Small intestine (tissue), 16 donors: ENCODE measurements around the gene LIG4. TPM values are rescaled to one million over a fixed set of nuclear protein-coding genes. Genes with fewer than 3 reads are reported as not detected.
A peak's percentile ranks its signal among the peaks of the same experiment; 100 is the strongest.

Source experiments
- DNase-seq, 2 donors: peaks; one replicate each; pipeline versions ENCODE4 v3.0.0 to v3.0.0-alpha.2; 2013
- FAIRE-seq: peaks from 2 replicates; lab custom pipeline; 2012; peaks lifted over from hg19 to GRCh38; lab: Jason Lieb, UNC
- H3K27ac ChIP-seq, 3 donors: one replicate each; pipeline ENCODE4 v1.5.1; 2013; ENCODE audit warnings: low read length in 2 of 3, mild to moderate bottlenecking in 2 of 3, control low read depth in 1 of 3, inconsistent platforms in 1 of 3, low read depth in 1 of 3, moderate library complexity in 1 of 3
- H3K27me3 ChIP-seq, 3 donors: one replicate each; pipeline ENCODE4 v1.6.1; 2013; ENCODE audit warnings: low read length in 3 of 3, inconsistent platforms in 1 of 3; ENCODE audit not compliant: control insufficient read depth in 3 of 3, insufficient read depth in 3 of 3
- H3K36me3 ChIP-seq, 3 donors: one replicate each; pipeline ENCODE4 v1.6.1; 2013; ENCODE audit warnings: low read length in 3 of 3, inconsistent platforms in 1 of 3, low read depth in 1 of 3, mild to moderate bottlenecking in 1 of 3, moderate library complexity in 1 of 3; ENCODE audit not compliant: control insufficient read depth in 3 of 3, insufficient read depth in 2 of 3
- H3K4me1 ChIP-seq, 3 donors: one replicate each; pipeline ENCODE4 v1.6.1; 2013; ENCODE audit warnings: low read length in 2 of 3, inconsistent platforms in 1 of 3, low read depth in 1 of 3, mild to moderate bottlenecking in 1 of 3, moderate library complexity in 1 of 3; ENCODE audit not compliant: control insufficient read depth in 3 of 3, insufficient read depth in 2 of 3
- H3K4me3 ChIP-seq, 3 donors: one replicate each; pipeline ENCODE4 v1.5.1; 2013; ENCODE audit warnings: low read length in 3 of 3, control low read depth in 1 of 3, inconsistent platforms in 1 of 3, low read depth in 1 of 3, mild to moderate bottlenecking in 1 of 3, moderate library complexity in 1 of 3
- H3K9me3 ChIP-seq, 2 donors: one replicate each; pipeline ENCODE4 v1.6.1; 2013; ENCODE audit warnings: low read depth in 1 of 2, low read length in 1 of 2; ENCODE audit not compliant: control insufficient read depth in 2 of 2, insufficient read depth in 1 of 2
- WGBS, 3 donors: extraction: QIAGEN DNeasy Blood & Tissue Kit; methylation state at CpG; one replicate each; pipeline ENCODE4 v1.1.7; 2013; 5-methylcytosine and 5-hydroxymethylcytosine counted together
- long read RNA-seq, 10 donors: transcript quantifications; one replicate each; lab custom pipeline, GENCODE V29; 2026
- polyA plus RNA-seq, 4 donors: library from polyadenylated mRNA; stranded (reverse) in 3 of 4; unstranded in 1 of 4; fragments of 200-250 nt in 3 of 4; fragments of 120-200 nt in 1 of 4; gene quantifications; one replicate each; pipeline versions ENCODE4 v1.2.1 to v1.2.3, GENCODE V29; 2013
- donor health status: healthy with polysubstance abuse.
- donor health status: control.
- donor health status: control.
- donor health status: Bipolar disorder and iron deficiency.
- donor health status: healthy.

LIG4 gene
- 10 to 100 TPM in 2 of 4 donors, 1 to 10 TPM in 2; 4.3 to 12.5 (median 9.0) TPM for polyA plus RNA-seq
- long read RNA-seq, donor 1, result 0 reads
- long read RNA-seq, donor 2, partial matches to known transcripts, result 0 of 2 reads
- long read RNA-seq, donor 2, other reads (novel, unspliced or antisense), result 0 of 2 reads
- long read RNA-seq, donor 3, full-length matches to known transcripts, result 2 of 2 reads
- long read RNA-seq, donor 3, partial matches to known transcripts, result 0 of 2 reads
- long read RNA-seq, donor 3, other reads (novel, unspliced or antisense), result 0 of 2 reads
- long read RNA-seq, donor 4, result 0 reads
- long read RNA-seq, donor 5, result 0 reads
- long read RNA-seq, donor 6, full-length matches to known transcripts, result 4 of 4 reads
- long read RNA-seq, donor 6, partial matches to known transcripts, result 0 of 4 reads
- long read RNA-seq, donor 6, other reads (novel, unspliced or antisense), result 0 of 4 reads
- long read RNA-seq, donor 7, result 0 reads
- long read RNA-seq, donor 8, full-length matches to known transcripts, result 1 of 1 reads
- long read RNA-seq, donor 8, partial matches to known transcripts, result 0 of 1 reads
- long read RNA-seq, donor 8, other reads (novel, unspliced or antisense), result 0 of 1 reads
- long read RNA-seq, donor 9, full-length matches to known transcripts, result 2 of 2 reads
- long read RNA-seq, donor 9, partial matches to known transcripts, result 0 of 2 reads
- long read RNA-seq, donor 9, other reads (novel, unspliced or antisense), result 0 of 2 reads
- long read RNA-seq, donor 10, full-length matches to known transcripts, result 5 of 5 reads
- long read RNA-seq, donor 10, partial matches to known transcripts, result 0 of 5 reads
- long read RNA-seq, donor 10, other reads (novel, unspliced or antisense), result 0 of 5 reads

GRCh38 chr13:108215436-108215835, at the start of gene LIG4:
TSS of gene LIG4 (minus strand) at chr13:108215536. CDS start at chr13:108211268, 4,268 bp downstream.
- no peaks in the 10 kb centered on the region for H3K9me3 ChIP-seq
- FAIRE-seq (no peak), DNase-seq (peak; percentile 94 to 96)
- H3K36me3 ChIP-seq, result peaks cover 0 to 4% (median 3%) of the 10 kb centered on the region in 3 donors
- H3K27ac ChIP-seq, result peak within 1 kb of the TSS in 2 of 3 donors; percentile 57 to 78
- no peaks in the 10 kb centered on the region for H3K27me3 ChIP-seq
- peak within 1 kb of the TSS; percentile 44 to 69 (median 63) for H3K4me3 ChIP-seq
- H3K4me1 ChIP-seq, result peaks cover 4 to 12% (median 7%) of the 10 kb centered on the region in 3 donors
- WGBS, 3 donors, result 0% methylated on average over 21 to 26 of the region's 26 CpGs

- no peak for DNase-seq
- H3K27ac ChIP-seq, result no peak overlapping the region
- H3K36me3 ChIP-seq, result peaks cover 0 to 2% (median 0%) of the 10 kb centered on the region in 3 donors
- no peaks in the 10 kb centered on the region for H3K9me3 ChIP-seq
- no peak for FAIRE-seq
- whole genome bisulfite sequencing, 3 donors, result 92 to 93% (median 92%) methylated on average over 9 of the region's 9 CpGs
- no peaks in the 10 kb centered on the region for H3K4me1 ChIP-seq
- H3K4me3 ChIP-seq, result no peak overlapping the region
- H3K27me3 ChIP-seq, result no peaks in the 10 kb centered on the region
Observed at GRCh38 chr13:108263621-108264355, 48.5 kb upstream of the LIG4 start.

- H3K27me3 ChIP-seq, result no peaks in the 10 kb centered on the region
- H3K27ac ChIP-seq, result no peak overlapping the region
- FAIRE-seq (peak; percentile 36), DNase-seq (no peak)
- H3K4me1 ChIP-seq, result no peaks in the 10 kb centered on the region
- H3K36me3 ChIP-seq, result no peaks in the 10 kb centered on the region
- no peaks in the 10 kb centered on the region for H3K9me3 ChIP-seq
- WGBS, 3 donors, result 62 to 81% (median 75%) methylated on average over 2 of the region's 2 CpGs
- H3K4me3 ChIP-seq, result no peak overlapping the region
Observed at GRCh38 chr13:108257248-108257647, 41.9 kb upstream of the LIG4 start.

GRCh38 chr13:108249150-108249549, 33.8 kb upstream of the LIG4 start:
- H3K4me1 ChIP-seq, result no peaks in the 10 kb centered on the region
- no peaks in the 10 kb centered on the region for H3K27me3 ChIP-seq
- H3K9me3 ChIP-seq, result peaks cover 0 to 9% of the 10 kb centered on the region in 2 donors
- H3K4me3 ChIP-seq, result no peak overlapping the region
- H3K36me3 ChIP-seq, result no peaks in the 10 kb centered on the region
- no peak for FAIRE-seq
- DNase-seq, result no peak
- H3K27ac ChIP-seq, result no peak overlapping the region
- WGBS, 3 donors, result 69 to 73% (median 72%) methylated on average over 4 of the region's 4 CpGs

DNA sequence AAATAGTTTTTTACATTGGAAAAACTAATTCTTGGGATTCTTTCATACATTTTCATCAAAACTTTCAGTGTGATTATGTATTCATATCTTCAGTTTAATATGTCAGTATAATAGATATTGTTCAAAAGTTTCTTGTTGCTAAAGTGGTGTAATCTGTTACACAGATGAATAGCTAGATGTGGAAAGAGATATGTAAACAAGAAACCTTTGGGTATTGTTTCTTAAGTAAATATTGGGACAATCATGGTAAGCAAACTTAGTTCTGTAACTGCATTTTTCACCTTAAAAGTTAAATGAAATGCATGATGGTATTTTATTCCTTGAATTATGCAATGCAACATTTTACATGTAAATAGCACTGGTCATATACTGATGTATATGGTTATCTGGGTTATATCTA, 15.0 kb upstream of the LIG4 start:
- H3K4me1 ChIP-seq, result peaks cover 0 to 11% (median 6%) of the 10 kb centered on the region in 3 donors
- DNase-seq (no peak), FAIRE-seq (no peak)
- H3K27me3 ChIP-seq, result no peaks in the 10 kb centered on the region
- no peak overlapping the region for H3K4me3 ChIP-seq
- H3K27ac ChIP-seq, result no peak overlapping the region
- peaks cover 0 to 3% (median 0%) of the 10 kb centered on the region in 3 donors for H3K36me3 ChIP-seq
- H3K9me3 ChIP-seq, result no peaks in the 10 kb centered on the region

DNA sequence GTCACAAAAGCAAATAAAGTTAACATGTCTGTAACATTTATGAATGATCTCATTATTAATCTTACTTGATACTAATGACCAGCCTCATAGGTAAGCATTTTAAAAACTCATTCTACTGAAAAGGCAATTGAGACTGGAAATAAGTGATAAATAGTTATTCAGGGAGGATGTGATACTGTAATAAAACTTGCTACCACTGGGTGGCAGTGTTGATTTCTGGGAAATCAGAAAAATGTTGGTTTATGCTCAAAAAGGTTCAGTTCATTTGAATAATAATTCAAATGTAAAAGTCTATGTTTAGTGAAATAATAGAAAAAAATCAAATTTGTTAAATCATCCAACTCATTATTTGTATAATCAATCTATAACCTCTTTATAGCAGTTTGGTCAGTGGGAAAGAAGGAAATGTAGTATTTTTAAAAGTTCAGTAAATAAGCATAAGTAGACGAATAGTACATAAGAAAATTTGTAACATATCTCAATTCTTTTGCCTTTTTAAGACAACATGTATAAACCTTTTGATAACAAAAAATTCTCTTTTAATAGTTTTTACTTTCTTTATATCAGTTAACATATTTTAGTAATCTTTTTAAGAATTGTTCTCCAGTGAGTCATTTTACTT, 12.4 kb upstream of the LIG4 start:
- peaks cover 2 to 13% (median 11%) of the 10 kb centered on the region in 3 donors for H3K4me1 ChIP-seq
- peak; percentile 36 to 51 for DNase-seq
- no peaks in the 10 kb centered on the region for H3K9me3 ChIP-seq
- H3K27me3 ChIP-seq, result no peaks in the 10 kb centered on the region
- H3K4me3 ChIP-seq, result no peak overlapping the region
- H3K36me3 ChIP-seq, result peaks cover 0 to 3% (median 0%) of the 10 kb centered on the region in 3 donors
- no peak overlapping the region for H3K27ac ChIP-seq
- 78 to 86% (median 83%) methylated on average over 1 of the region's 1 CpG for WGBS, 3 donors
- peak; percentile 95 for FAIRE-seq

DNA sequence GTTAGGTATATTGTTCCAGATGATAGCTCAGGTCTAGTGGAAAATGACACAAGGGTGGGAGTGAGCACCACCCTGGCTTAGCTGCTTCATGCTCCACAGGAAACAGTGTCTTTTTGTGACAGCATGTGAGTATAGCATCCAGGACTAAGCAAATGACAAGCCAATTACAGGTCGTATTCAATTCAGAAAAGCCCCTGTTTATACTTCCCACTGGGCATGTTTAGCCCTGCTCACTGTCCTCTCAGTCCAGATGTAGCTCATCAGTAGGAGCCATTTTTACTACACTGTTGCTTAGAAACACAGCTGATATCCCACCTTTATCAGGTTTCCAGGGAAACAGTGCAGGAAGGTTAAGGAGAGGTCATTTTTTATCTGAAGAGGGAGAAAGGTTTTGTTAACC, 10.8 kb upstream of the LIG4 start:
- peak; percentile 29 to 50 for DNase-seq
- H3K27ac ChIP-seq, result peak overlapping the region in 1 of 3 donors; percentile 24

More for the DNA sequence above, 10.8 kb upstream of the LIG4 start:
- 0 to 20% (median 10%) methylated on average over 1 of the region's 1 CpG for WGBS, 3 donors
- H3K27me3 ChIP-seq, result no peaks in the 10 kb centered on the region
- no peaks in the 10 kb centered on the region for H3K9me3 ChIP-seq
- peaks cover 2 to 13% (median 11%) of the 10 kb centered on the region in 3 donors for H3K4me1 ChIP-seq
- H3K4me3 ChIP-seq, result no peak overlapping the region
- no peak for FAIRE-seq
- H3K36me3 ChIP-seq, result peaks cover 0 to 3% (median 0%) of the 10 kb centered on the region in 3 donors
